Right ventricle myocardium superior (tissue), 1 donor: ENCODE results near the gene CAMK1G. TPM values are rescaled to one million over a fixed set of nuclear protein-coding genes. Genes with fewer than 3 reads are reported as not detected.

ENCODE experiments used
- ATAC-seq: fragments of 200-7000 bp; cut with Tn5 transposase; one replicate; pipeline ENCODE4 v1.9.1; 2020; ENCODE audit warnings: mild to moderate bottlenecking; ENCODE audit not compliant: poor library complexity
- DNase-seq: peaks from one replicate; pipeline ENCODE4 v3.0.0-alpha.2; 2020
- intact Hi-C: fragments of 100-400 bp; cut with DNase I; formaldehyde crosslinking; loops from one replicate; pipeline ENCODE4 v1.11.2; 2022
- total RNA-seq: library from RNA; stranded (reverse); fragmentation: NEBNext Ultra II Directional; extraction: Animal tissue kit (Norgen Biotek cat#: 25700); gene quantifications from one replicate; pipeline ENCODE4 v1.2.1, GENCODE V29; 2021
- donor health status: DM: no; HTN: yes; CAD: no; lungs with severe emphysema.

The CAMK1G gene
- total RNA-seq, 1 donor from 2014 or later: not detected

- intact Hi-C loops: no loop called here
- ATAC-seq (no peak), DNase-seq (no peak)
Measured at GRCh38 chr1:209613400-209614150, 30.1 kb downstream of the CAMK1G start.

- DNase-seq (no peak), ATAC-seq (no peak)
- intact Hi-C loops: no loop called here
Measured at GRCh38 chr1:209614151-209614420, 30.6 kb downstream of the CAMK1G start.

GRCh38 chr1:209614906-209615305 is 31.4 kb downstream of the CAMK1G start:
- intact Hi-C loops: no loop called here
- ATAC-seq (no peak), DNase-seq (no peak)

GRCh38 chr1:209616366-209617046 is 33.0 kb downstream of the CAMK1G start:
- ATAC-seq (peak; percentile 89), DNase-seq (peak; percentile 45)
- intact Hi-C loops: no loop called here

GRCh38 chr1:209617047-209617673 is 33.6 kb downstream of the CAMK1G start:
- DNase-seq (peak; percentile 50), ATAC-seq (peak; percentile 38)
- intact Hi-C loops: no loop called here

GRCh38 chr1:209617755-209618154 is 34.2 kb downstream of the CAMK1G start:
- intact Hi-C loops: no loop called here
- no peak for ATAC-seq
- no peak for DNase-seq

- peak; percentile 40 for DNase-seq
- peak; percentile 4 for ATAC-seq
- intact Hi-C loops: no loop called here
Measured at GRCh38 chr1:209618291-209618690, 34.8 kb downstream of the CAMK1G start.

GRCh38 chr1:209618756-209619420 is 35.4 kb downstream of the CAMK1G start:
- DNase-seq: peak; percentile 72

GRCh38 chr1:209619696-209620486 is 36.4 kb downstream of the CAMK1G start:
- intact Hi-C loops: no loop called here
- DNase-seq (no peak), ATAC-seq (no peak)

More at GRCh38 chr1:209618756-209619420, 35.4 kb downstream of the CAMK1G start:
- peak; percentile 82 for ATAC-seq
- intact Hi-C loops: no loop called here

GRCh38 chr1:209620487-209620884 is 37.0 kb downstream of the CAMK1G start:
- intact Hi-C loops: no loop called here
- ATAC-seq (no peak), DNase-seq (no peak)

- no peak for DNase-seq
- intact Hi-C loops: no loop called here
Measured at GRCh38 chr1:209621286-209621685, 37.8 kb downstream of the CAMK1G start.

GRCh38 chr1:209621741-209622655 is 38.5 kb downstream of the CAMK1G start:
- ATAC-seq (no peak), DNase-seq (no peak)
- intact Hi-C loops: no loop called here

More at GRCh38 chr1:209621286-209621685, 37.8 kb downstream of the CAMK1G start:
- no peak for ATAC-seq

GRCh38 chr1:209622841-209623829 is 39.6 kb downstream of the CAMK1G start:
- no peak for DNase-seq
- no peak for ATAC-seq
- intact Hi-C loops: no loop called here

GRCh38 chr1:209624558-209625549 is 41.3 kb downstream of the CAMK1G start:
- intact Hi-C loops: no loop called here
- ATAC-seq (peak; percentile 62), DNase-seq (peak; percentile 62)

- intact Hi-C loops: no loop called here
- DNase-seq (peak; percentile 46), ATAC-seq (peak; percentile 28)
Measured at GRCh38 chr1:209625791-209626285, 42.3 kb downstream of the CAMK1G start.
